A673 (cell line): Measurements from ENCODE around the gene SART1. TPM values are rescaled to one million over a fixed set of nuclear protein-coding genes. Genes with fewer than 3 reads are reported as not detected.

ENCODE experiments used
- BruUV-seq: library from RNA; stranded (reverse); fragments of 400-500 nt; replicated peaks from 2 replicates; lab custom pipeline; 2021; lab: Mats Ljungman, UMichigan
- CTCF ChIA-PET: fragments of 300-600 bp; sonication (Branson Sonifier 250); formaldehyde crosslinking; loops from one replicate; lab custom pipeline; 2022; ENCODE audit warnings: antibody characterized with exemption; lab: Charles Lee
- POLR2A ChIA-PET: fragments of 300-600 bp; sonication (Branson Sonifier 250); formaldehyde crosslinking; loops from one replicate; lab custom pipeline; 2022; ENCODE audit warnings: antibody characterized with exemption; ENCODE audit not compliant: low non-redundant PET; lab: Charles Lee
- DNase-seq: peaks from one replicate; pipeline ENCODE4 v3.0.0-alpha.2; 2015; ENCODE audit warnings: low spot score
- H3K27ac ChIP-seq: fragments of 200-600 bp; sonication (generic); 2 replicates; pipeline ENCODE4 v1.5.1; 2016; ENCODE audit warnings: mixed run types, low read depth, mild to moderate bottlenecking, mixed read lengths, antibody characterized with exemption, low read length; ENCODE audit not compliant: poor library complexity, severe bottlenecking
- H3K27me3 ChIP-seq: fragments of 200-600 bp; sonication (generic); replicated peaks from 2 replicates; pipeline ENCODE4 v1.6.1; 2017; ENCODE audit warnings: mixed run types, low read depth, mild to moderate bottlenecking, mixed read lengths, antibody characterized with exemption, low read length; ENCODE audit not compliant: insufficient read depth, poor library complexity
- H3K36me3 ChIP-seq: fragments of 200-600 bp; sonication (generic); 2 replicates; pipeline ENCODE4 v1.6.1; 2016; ENCODE audit warnings: mixed run types, mild to moderate bottlenecking, mixed read lengths, antibody characterized with exemption, low read length; ENCODE audit not compliant: insufficient read depth, poor library complexity, severe bottlenecking
- H3K4me1 ChIP-seq: fragments of 200-600 bp; sonication (generic); 2 replicates; pipeline ENCODE4 v1.6.1; 2017; ENCODE audit warnings: mixed run types, mild to moderate bottlenecking, mixed read lengths, antibody characterized with exemption, low read length; ENCODE audit not compliant: insufficient read depth, poor library complexity, severe bottlenecking
- H3K4me3 ChIP-seq: fragments of 200-600 bp; sonication (generic); 2 replicates; pipeline ENCODE4 v1.5.1; 2016; ENCODE audit warnings: low read depth, mixed run types, mild to moderate bottlenecking, mixed read lengths, low read length; ENCODE audit not compliant: poor library complexity, severe bottlenecking
- H3K9me3 ChIP-seq: fragments of 200-600 bp; sonication (generic); 2 replicates; pipeline ENCODE4 v1.6.1; 2016; ENCODE audit warnings: mixed run types, low read depth, mild to moderate bottlenecking, mixed read lengths, antibody characterized with exemption, low read length; ENCODE audit not compliant: poor library complexity, severe bottlenecking
- CTCF ChIP-seq: fragments of 300-800, 200-600 bp; sonication (generic); conservative IDR thresholded peaks from 2 replicates; pipeline ENCODE4 v1.5.1; 2017; ENCODE audit warnings: low read depth, mild to moderate bottlenecking, antibody characterized with exemption, low read length, moderate library complexity, mixed read lengths
- EZH2 ChIP-seq: fragments of 200-600 bp; sonication (generic); IDR thresholded peaks from 2 replicates; pipeline ENCODE4 v1.6.1; 2017; ENCODE audit warnings: borderline replicate concordance, low read depth, mild to moderate bottlenecking, mixed read lengths, antibody characterized with exemption, low read length; ENCODE audit not compliant: poor library complexity, severe bottlenecking
- intact Hi-C: fragments of 100-400 bp; cut with micrococcal nuclease; formaldehyde crosslinking; loops from one replicate; pipeline ENCODE4 v1.10.0; 2022; ENCODE audit not compliant: unreplicated experiment
- total RNA-seq: library from RNA; stranded (reverse); gene quantifications from 2 replicates; pipeline ENCODE4 v1.2.3, GENCODE V29; 2021

Gene SART1
- total RNA-seq, 1 experiment from 2014 or later = 96.3 TPM

DNA sequence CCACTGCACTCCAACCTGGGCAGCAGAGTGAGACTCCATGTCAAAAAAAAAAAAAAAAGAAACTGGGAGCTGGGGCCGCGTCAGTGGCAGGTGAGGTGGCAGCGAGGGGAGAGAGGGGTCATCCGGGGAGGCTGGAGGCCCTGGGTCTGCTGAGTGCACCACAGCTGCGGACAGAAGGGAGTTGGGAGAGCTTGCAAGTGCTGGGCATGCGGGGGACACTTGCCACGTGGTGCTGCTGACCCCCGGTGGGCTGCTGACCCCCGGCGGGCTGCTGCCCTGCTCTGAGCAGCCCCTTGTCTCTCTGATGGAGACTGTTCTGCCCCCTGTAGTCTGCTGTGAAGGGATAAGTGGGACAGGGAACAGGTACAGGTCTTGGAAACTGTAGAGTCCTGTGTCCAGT, 39.7 kb upstream of the SART1 start:
- ChIA-PET POLR2A (no interaction called here), CTCF (no interaction called here)
- Histone ChIP-seq H3K9me3 (no peaks in the 10 kb centered on the region), H3K27ac (no peak overlapping the region), H3K27me3 (no peaks in the 10 kb centered on the region), H3K4me3 (no peak overlapping the region), H3K36me3 (peaks cover 12% of the 10 kb centered on the region), H3K4me1 (peaks cover 11% of the 10 kb centered on the region)
- intact Hi-C loops = no loop called here
- BruUV-seq = no TSS peak
- DNase-seq = no peak
- TF ChIP-seq EZH2 (no peak), CTCF (no peak)

DNA sequence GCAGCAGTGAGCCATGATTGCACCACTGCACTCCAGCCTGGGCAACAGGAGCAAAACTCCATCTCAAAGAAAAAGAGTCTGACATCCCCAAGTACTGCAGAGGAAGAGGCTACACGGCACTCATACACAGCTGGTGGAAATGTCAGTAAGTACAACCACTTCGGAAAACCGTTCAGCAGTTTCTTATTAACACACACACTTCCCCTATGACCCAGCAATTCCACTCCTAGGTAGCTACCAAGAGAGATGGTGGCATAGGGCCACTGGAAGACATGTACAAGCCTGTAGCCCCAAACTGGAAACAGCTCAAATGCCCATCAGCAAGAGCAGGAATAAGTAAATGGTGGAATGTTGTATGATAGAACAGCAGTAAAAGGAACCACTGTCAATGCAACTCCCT, 39.0 kb upstream of the SART1 start:
- intact Hi-C loops = no loop called here
- no peaks in the 10 kb centered on the region for H3K9me3 ChIP-seq
- ChIA-PET CTCF (no interaction called here), POLR2A (no interaction called here)
- no TSS peak for BruUV-seq
- no peak overlapping the region for H3K4me3 ChIP-seq
- peaks cover 12% of the 10 kb centered on the region for H3K36me3 ChIP-seq
- no peak for TF ChIP-seq CTCF
- TF ChIP-seq EZH2 = no peak
- no peak overlapping the region for H3K27ac ChIP-seq
- H3K27me3 ChIP-seq = no peaks in the 10 kb centered on the region
- no peak for DNase-seq
- peaks cover 5% of the 10 kb centered on the region for H3K4me1 ChIP-seq

GRCh38 chr11:65925397-65925796, 36.1 kb upstream of the SART1 start:
- H3K4me3 ChIP-seq = no peak overlapping the region
- no peaks in the 10 kb centered on the region for H3K9me3 ChIP-seq
- ChIA-PET POLR2A (no interaction called here), CTCF (no interaction called here)
- H3K36me3 ChIP-seq = peaks cover 12% of the 10 kb centered on the region
- H3K4me1 ChIP-seq = no peaks in the 10 kb centered on the region
- no peak for DNase-seq
- BruUV-seq = no TSS peak
- no peak overlapping the region for H3K27ac ChIP-seq
- no peak for TF ChIP-seq CTCF
- H3K27me3 ChIP-seq = no peaks in the 10 kb centered on the region
- intact Hi-C loops = no loop called here
